ENCODE data around the gene SIM2.

The SIM2 gene

DNA sequence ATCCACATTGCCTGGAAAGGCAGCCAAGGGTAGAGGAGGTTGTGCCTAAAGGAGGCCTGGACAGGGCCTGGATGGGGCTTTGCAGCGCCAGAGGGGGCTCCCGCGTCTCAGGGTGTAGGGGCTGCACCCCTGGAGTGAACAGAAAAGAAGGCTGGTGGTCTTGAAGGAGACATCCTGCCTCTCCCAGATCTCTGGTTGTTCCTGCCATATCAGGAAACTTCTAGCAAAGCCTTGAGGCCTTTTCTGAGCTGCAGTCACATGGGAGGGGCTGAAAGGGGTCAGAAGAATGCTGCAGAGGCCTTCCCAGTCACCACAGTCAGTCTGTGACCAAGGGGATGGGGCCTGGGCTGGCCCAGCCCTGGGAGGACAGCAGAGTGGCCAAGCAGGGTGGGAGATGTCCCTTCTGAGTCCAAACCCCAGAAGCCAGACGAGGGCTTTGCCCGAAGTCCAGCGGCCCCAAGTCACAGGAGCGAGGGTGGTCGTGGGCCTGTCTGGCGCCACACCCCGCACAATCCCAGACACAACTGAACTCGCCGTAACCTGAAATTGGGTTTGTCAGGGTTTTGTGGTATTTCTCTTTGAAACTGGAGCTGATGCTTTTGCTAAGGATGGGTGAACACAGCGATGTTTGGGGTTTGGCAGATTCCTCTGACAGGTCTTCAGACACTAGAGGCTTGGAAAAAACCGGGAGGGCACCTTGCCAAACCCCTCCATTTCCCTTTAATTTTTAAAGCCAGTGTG lies 29.6 kb downstream of the SIM2 start:
- no peak for DNase-seq (ENCODE audit: low spot score)
- in situ Hi-C loops (cut with MboI; ENCODE audit: low pct_unique_long_range_greater_than_20kb, low sequenced_read_pairs, unreplicated experiment): no loop called here
- TF ChIP-seq, protein P1, sequence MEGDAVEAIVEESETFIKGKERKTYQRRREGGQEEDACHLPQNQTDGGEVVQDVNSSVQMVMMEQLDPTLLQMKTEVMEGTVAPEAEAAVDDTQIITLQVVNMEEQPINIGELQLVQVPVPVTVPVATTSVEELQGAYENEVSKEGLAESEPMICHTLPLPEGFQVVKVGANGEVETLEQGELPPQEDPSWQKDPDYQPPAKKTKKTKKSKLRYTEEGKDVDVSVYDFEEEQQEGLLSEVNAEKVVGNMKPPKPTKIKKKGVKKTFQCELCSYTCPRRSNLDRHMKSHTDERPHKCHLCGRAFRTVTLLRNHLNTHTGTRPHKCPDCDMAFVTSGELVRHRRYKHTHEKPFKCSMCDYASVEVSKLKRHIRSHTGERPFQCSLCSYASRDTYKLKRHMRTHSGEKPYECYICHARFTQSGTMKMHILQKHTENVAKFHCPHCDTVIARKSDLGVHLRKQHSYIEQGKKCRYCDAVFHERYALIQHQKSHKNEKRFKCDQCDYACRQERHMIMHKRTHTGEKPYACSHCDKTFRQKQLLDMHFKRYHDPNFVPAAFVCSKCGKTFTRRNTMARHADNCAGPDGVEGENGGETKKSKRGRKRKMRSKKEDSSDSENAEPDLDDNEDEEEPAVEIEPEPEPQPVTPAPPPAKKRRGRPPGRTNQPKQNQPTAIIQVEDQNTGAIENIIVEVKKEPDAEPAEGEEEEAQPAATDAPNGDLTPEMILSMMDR (IDR thresholded peaks at IDR 0.05; ENCODE audit: extremely low read depth, insufficient read depth, missing control alignments): no peak

DNA sequence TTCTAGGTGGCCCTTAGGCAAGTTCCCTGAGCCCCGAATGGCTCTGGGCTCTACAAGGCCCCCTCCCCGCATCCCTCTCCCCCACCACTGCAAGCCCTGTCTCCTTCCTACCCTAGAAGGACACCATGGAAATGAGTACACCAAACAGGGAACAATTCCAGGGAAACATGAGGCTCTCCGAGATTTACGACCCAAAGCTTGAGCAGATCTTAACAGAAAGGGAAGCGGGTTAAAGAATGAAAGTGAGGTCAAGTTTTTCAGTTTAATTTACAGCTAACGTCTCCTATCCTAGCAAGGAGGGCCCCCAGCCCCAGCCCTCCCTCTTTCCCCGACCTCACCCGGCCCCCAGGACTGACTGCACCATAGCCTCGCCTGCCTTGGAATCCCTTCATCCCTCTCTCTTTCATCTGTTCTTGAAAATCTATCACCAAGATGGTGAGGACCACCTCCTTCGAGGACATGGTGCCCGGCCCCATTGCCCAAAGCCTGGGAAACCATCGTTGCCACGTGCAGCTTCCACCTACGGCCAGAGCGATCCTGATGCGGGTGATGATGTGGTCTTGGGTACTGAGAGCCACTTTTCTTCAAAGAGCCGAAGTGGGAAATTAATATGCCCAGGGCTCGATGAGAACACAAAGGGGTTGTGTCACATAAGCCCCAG lies 30.5 kb downstream of the SIM2 start:
- in situ Hi-C loops (cut with MboI; ENCODE audit: low pct_unique_long_range_greater_than_20kb, low sequenced_read_pairs, unreplicated experiment): no loop called here
- TF ChIP-seq, protein P1 (IDR thresholded peaks at IDR 0.05; ENCODE audit: extremely low read depth, insufficient read depth, missing control alignments): no peak
- no peak for DNase-seq (ENCODE audit: low spot score)

DNA sequence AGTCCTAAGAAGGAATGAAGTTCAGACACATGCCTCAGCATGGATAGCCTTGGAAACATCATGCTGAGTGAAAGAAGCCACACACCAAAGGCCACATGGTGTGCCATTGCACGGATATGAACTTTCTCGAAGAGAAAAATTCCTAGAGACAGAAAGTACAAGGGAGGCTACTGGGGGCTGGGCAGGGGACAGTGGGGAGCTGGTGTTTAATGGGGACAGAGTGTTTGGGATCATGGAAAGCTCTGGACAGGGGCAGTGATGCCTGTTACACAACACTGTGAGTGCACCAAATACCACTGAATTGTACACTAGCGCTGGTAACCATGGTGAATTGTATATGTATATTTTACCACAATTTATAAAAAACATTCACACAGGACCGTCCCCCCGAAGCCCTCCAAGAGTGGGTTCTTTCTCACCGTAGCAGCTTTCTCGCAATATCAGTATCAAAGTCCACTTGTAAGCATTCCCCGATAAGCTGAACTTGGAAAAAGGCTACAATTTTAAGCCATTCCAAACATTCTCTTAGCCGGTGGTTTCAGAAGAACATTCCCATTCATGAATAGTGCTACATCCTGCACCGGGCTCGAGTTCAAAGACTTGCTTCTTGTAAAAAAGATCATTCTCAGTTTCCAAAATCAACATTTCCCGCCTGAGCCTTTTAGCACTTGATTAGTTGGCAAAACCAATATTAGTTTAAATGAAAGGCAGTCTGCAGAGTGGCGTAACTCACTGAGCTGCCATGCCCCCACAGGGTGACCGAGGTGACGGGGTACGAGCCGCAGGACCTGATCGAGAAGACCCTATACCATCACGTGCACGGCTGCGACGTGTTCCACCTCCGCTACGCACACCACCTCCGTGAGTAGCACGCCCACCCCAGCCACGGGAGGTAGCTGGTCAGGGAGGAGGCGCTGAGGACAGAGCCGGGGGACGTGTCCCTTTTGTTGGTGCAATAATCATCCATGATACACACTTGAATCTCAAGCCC lies 31.7 kb downstream of the SIM2 start:
- in situ Hi-C loops (cut with MboI; ENCODE audit: low pct_unique_long_range_greater_than_20kb, low sequenced_read_pairs, unreplicated experiment): no loop called here
- no peak for DNase-seq (ENCODE audit: low spot score)
- TF ChIP-seq, protein P1 (IDR thresholded peaks at IDR 0.05; ENCODE audit: extremely low read depth, insufficient read depth, missing control alignments): no peak

DNA sequence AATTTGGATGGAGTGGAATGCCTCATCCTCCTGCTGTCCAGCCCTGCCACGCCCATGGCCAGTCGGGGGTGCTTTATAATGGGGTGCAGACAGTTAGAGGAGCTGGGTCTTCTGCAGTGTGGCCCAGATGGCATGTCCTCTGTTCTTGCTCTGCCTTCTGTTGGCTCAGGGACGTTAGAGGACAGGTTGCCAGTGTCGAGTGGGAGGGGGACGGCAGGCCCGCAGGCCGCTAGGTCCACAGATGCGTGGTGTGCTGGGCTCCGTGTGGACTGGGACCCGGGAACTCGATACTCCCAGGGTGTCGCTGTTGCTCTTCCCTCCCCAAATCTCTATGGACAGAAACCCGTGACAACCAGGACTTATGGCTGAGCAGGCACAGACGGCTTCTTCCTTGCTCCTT lies 33.3 kb downstream of the SIM2 start:
- TF ChIP-seq, protein P1 (IDR thresholded peaks at IDR 0.05; ENCODE audit: extremely low read depth, insufficient read depth, missing control alignments): no peak
- in situ Hi-C loops (cut with MboI; ENCODE audit: low pct_unique_long_range_greater_than_20kb, low sequenced_read_pairs, unreplicated experiment): no loop called here
- no peak for DNase-seq (ENCODE audit: low spot score)

DNA sequence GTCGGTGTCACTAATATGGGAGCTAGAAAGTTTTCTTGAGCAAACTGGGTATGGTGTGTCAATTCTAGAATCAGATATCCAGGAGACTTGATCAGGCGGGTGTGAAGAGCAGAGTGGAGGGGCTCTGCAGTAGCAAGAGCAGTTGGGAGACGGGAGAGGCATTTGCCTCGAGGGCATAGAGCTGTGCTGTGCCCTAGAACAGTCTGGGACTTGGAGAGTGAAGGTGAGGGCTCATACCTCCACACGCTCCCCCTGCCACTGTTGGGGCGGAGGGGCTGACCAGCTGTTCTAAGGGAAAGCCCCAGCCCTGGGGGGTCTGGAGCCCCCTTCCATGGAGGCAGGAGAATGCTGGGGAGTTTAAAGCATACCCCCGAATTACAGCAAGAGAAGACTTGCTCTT lies 33.8 kb downstream of the SIM2 start:
- in situ Hi-C loops (cut with MboI; ENCODE audit: low pct_unique_long_range_greater_than_20kb, low sequenced_read_pairs, unreplicated experiment): no loop called here
- DNase-seq (ENCODE audit: low spot score): no peak
- TF ChIP-seq, protein P1 (IDR thresholded peaks at IDR 0.05; ENCODE audit: extremely low read depth, insufficient read depth, missing control alignments): no peak

DNA sequence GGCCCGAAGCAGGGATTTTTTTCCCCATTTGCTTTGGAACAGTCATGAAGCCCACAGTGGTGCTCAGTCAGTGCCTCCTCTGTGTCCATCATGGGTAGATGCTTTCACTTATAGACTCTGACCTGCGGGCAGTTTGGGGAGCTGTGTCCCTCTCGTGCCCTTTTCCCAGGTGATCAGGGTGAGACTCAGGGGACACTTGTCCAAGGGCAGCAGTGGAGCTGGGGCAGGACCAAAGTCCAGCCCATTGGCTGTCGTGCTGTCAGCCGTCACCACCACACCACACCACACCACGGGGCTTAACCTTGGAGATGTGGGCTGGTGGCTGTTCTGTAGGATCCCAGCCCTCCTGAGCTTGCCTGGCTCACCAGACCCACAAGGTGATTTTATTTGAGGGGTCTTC lies 34.9 kb downstream of the SIM2 start:
- in situ Hi-C loops (cut with MboI; ENCODE audit: low pct_unique_long_range_greater_than_20kb, low sequenced_read_pairs, unreplicated experiment): no loop called here

More for the DNA sequence above, 34.9 kb downstream of the SIM2 start:
- TF ChIP-seq, protein P1 (IDR thresholded peaks at IDR 0.05; ENCODE audit: extremely low read depth, insufficient read depth, missing control alignments): no peak
- DNase-seq (ENCODE audit: low spot score): no peak
